ENCODE measurements around the gene ZNF319. TPM values are rescaled to one million over a fixed set of nuclear protein-coding genes. Genes with fewer than 3 reads are reported as not detected.

The ZNF319 gene
- total RNA-seq, 1 experiment from 2014 or later: 5.5 TPM

GRCh38 chr16:57984443-57985203, 15.8 kb downstream of the ZNF319 start (continued):
- no peak for TF ChIP-seq NFYB (CRISPR knock-in tag; conservative IDR thresholded peaks at IDR 0.05; ENCODE audit: low read depth)
- no peak for TF ChIP-seq USF1 (CRISPR knock-in tag; IDR thresholded peaks at IDR 0.05)
- TF ChIP-seq, protein P1, sequence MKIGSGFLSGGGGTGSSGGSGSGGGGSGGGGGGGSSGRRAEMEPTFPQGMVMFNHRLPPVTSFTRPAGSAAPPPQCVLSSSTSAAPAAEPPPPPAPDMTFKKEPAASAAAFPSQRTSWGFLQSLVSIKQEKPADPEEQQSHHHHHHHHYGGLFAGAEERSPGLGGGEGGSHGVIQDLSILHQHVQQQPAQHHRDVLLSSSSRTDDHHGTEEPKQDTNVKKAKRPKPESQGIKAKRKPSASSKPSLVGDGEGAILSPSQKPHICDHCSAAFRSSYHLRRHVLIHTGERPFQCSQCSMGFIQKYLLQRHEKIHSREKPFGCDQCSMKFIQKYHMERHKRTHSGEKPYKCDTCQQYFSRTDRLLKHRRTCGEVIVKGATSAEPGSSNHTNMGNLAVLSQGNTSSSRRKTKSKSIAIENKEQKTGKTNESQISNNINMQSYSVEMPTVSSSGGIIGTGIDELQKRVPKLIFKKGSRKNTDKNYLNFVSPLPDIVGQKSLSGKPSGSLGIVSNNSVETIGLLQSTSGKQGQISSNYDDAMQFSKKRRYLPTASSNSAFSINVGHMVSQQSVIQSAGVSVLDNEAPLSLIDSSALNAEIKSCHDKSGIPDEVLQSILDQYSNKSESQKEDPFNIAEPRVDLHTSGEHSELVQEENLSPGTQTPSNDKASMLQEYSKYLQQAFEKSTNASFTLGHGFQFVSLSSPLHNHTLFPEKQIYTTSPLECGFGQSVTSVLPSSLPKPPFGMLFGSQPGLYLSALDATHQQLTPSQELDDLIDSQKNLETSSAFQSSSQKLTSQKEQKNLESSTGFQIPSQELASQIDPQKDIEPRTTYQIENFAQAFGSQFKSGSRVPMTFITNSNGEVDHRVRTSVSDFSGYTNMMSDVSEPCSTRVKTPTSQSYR (CRISPR knock-in tag; IDR thresholded peaks at IDR 0.05): peak; percentile 50; the same call in 1 of the 2 replicates
- peak; percentile 68; the same call in 1 of the 2 replicates for TF ChIP-seq ARID4B (CRISPR knock-in tag; IDR thresholded peaks at IDR 0.05; ENCODE audit: borderline replicate concordance)
- peak; percentile 43; the same call in 1 of the 2 replicates for TF ChIP-seq TEAD1 (CRISPR knock-in tag; IDR thresholded peaks at IDR 0.05)
- TF ChIP-seq GTF2I (CRISPR knock-in tag; conservative IDR thresholded peaks at IDR 0.05): no peak
- TF ChIP-seq, protein P2, sequence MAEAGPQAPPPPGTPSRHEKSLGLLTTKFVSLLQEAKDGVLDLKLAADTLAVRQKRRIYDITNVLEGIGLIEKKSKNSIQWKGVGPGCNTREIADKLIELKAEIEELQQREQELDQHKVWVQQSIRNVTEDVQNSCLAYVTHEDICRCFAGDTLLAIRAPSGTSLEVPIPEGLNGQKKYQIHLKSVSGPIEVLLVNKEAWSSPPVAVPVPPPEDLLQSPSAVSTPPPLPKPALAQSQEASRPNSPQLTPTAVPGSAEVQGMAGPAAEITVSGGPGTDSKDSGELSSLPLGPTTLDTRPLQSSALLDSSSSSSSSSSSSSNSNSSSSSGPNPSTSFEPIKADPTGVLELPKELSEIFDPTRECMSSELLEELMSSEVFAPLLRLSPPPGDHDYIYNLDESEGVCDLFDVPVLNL (CRISPR knock-in tag; IDR thresholded peaks at IDR 0.05; ENCODE audit: borderline replicate concordance, low read depth): no peak
- no peak for TF ChIP-seq ZBTB43 (CRISPR knock-in tag; IDR thresholded peaks at IDR 0.05)
- no peak for TF ChIP-seq NFE2L1 (CRISPR knock-in tag; IDR thresholded peaks at IDR 0.05)
- TF ChIP-seq, protein P3, sequence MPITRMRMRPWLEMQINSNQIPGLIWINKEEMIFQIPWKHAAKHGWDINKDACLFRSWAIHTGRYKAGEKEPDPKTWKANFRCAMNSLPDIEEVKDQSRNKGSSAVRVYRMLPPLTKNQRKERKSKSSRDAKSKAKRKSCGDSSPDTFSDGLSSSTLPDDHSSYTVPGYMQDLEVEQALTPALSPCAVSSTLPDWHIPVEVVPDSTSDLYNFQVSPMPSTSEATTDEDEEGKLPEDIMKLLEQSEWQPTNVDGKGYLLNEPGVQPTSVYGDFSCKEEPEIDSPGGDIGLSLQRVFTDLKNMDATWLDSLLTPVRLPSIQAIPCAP (CRISPR knock-in tag; IDR thresholded peaks at IDR 0.05): no peak
- no peak for TF ChIP-seq JAZF1 (CRISPR knock-in tag; IDR thresholded peaks at IDR 0.05)
- TF ChIP-seq TEAD4 (CRISPR knock-in tag; IDR thresholded peaks at IDR 0.05): no peak
- TF ChIP-seq, protein P4, sequence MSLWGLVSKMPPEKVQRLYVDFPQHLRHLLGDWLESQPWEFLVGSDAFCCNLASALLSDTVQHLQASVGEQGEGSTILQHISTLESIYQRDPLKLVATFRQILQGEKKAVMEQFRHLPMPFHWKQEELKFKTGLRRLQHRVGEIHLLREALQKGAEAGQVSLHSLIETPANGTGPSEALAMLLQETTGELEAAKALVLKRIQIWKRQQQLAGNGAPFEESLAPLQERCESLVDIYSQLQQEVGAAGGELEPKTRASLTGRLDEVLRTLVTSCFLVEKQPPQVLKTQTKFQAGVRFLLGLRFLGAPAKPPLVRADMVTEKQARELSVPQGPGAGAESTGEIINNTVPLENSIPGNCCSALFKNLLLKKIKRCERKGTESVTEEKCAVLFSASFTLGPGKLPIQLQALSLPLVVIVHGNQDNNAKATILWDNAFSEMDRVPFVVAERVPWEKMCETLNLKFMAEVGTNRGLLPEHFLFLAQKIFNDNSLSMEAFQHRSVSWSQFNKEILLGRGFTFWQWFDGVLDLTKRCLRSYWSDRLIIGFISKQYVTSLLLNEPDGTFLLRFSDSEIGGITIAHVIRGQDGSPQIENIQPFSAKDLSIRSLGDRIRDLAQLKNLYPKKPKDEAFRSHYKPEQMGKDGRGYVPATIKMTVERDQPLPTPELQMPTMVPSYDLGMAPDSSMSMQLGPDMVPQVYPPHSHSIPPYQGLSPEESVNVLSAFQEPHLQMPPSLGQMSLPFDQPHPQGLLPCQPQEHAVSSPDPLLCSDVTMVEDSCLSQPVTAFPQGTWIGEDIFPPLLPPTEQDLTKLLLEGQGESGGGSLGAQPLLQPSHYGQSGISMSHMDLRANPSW (CRISPR knock-in tag; conservative IDR thresholded peaks at IDR 0.05; ENCODE audit: low read depth): no peak
- no peak for TF ChIP-seq NR1H2 (CRISPR knock-in tag; IDR thresholded peaks at IDR 0.05)
- TF ChIP-seq NFATC4 (CRISPR knock-in tag; IDR thresholded peaks at IDR 0.05): no peak
- TF ChIP-seq FOXK1 (CRISPR knock-in tag; IDR thresholded peaks at IDR 0.05): peak; percentile 50
- no peak for TF ChIP-seq TP53 (CRISPR knock-in tag; IDR thresholded peaks at IDR 0.05)
- TF ChIP-seq PRDM15 (CRISPR knock-in tag; IDR thresholded peaks at IDR 0.05): peak; percentile 42
- peak; percentile 37 for TF ChIP-seq SP1 (CRISPR knock-in tag; conservative IDR thresholded peaks at IDR 0.05)
- no peak; the same call in 1 of the 2 replicates for TF ChIP-seq ZNF232 (CRISPR knock-in tag; IDR thresholded peaks at IDR 0.05)
- TF ChIP-seq ZNF263 (CRISPR knock-in tag; IDR thresholded peaks at IDR 0.05; ENCODE audit: low read depth): no peak
